Activated CD4-positive, CD25-positive, alpha-beta regulatory T cell treated with anti-CD3 and anti-CD28 coated beads, Interleukin-2, amount 50 U/mL, for 16 hours (primary cell): ENCODE measurements around the gene SLC25A30.
"Not testable (repeated sequence)": the region's sequence is repeated elsewhere in the genome, so short reads cannot be mapped to it uniquely, and the experiment has no call there.

Experiments
- DNase-seq: peaks from one replicate; pipeline ENCODE4 v3.0.0-alpha.2; 2020; ENCODE audit warnings: low read depth, low spot score

The SLC25A30 gene

GRCh38 chr13:45391926-45392325 is 26.2 kb downstream of the SLC25A30 start:
- no peak for DNase-seq

- not testable (repeated sequence) for DNase-seq
Observed at GRCh38 chr13:45391128-45391527, 27.0 kb downstream of the SLC25A30 start.

GRCh38 chr13:45390348-45390747 is 27.8 kb downstream of the SLC25A30 start:
- DNase-seq: not testable (repeated sequence)

- no peak for DNase-seq
Observed at GRCh38 chr13:45388664-45389063, 29.5 kb downstream of the SLC25A30 start.

GRCh38 chr13:45386892-45387575 is 31.1 kb downstream of the SLC25A30 start:
- not testable (repeated sequence) for DNase-seq

- DNase-seq: no peak
Observed at GRCh38 chr13:45385907-45386553, 32.1 kb downstream of the SLC25A30 start.

- no peak for DNase-seq
Observed at GRCh38 chr13:45385320-45385719, 32.9 kb downstream of the SLC25A30 start.

- no peak for DNase-seq
Observed at GRCh38 chr13:45384474-45385174, 33.5 kb downstream of the SLC25A30 start.

- not testable (repeated sequence) for DNase-seq
Observed at GRCh38 chr13:45382739-45383138, 35.4 kb downstream of the SLC25A30 start.

- no peak for DNase-seq
Observed at GRCh38 chr13:45381196-45381595, 37.0 kb downstream of the SLC25A30 start.

GRCh38 chr13:45380708-45381107 is 37.5 kb downstream of the SLC25A30 start:
- not testable (repeated sequence) for DNase-seq

GRCh38 chr13:45379516-45379915 is 38.7 kb downstream of the SLC25A30 start:
- DNase-seq: not testable (repeated sequence)

GRCh38 chr13:45378786-45379185 is 39.4 kb downstream of the SLC25A30 start:
- not testable (repeated sequence) for DNase-seq

GRCh38 chr13:45377314-45377713 is 40.9 kb downstream of the SLC25A30 start:
- not testable (repeated sequence) for DNase-seq

- not testable (repeated sequence) for DNase-seq
Observed at GRCh38 chr13:45376651-45377050, 41.5 kb downstream of the SLC25A30 start.

- no peak for DNase-seq
Observed at GRCh38 chr13:45374917-45375316, 43.3 kb downstream of the SLC25A30 start.

GRCh38 chr13:45373162-45373547 is 45.0 kb downstream of the SLC25A30 start:
- DNase-seq: no peak

- no peak for DNase-seq
Observed at GRCh38 chr13:45372189-45373161, 45.7 kb downstream of the SLC25A30 start.

GRCh38 chr13:45370922-45371406 is 47.2 kb downstream of the SLC25A30 start:
- no peak for DNase-seq

GRCh38 chr13:45369116-45369515 is 49.1 kb downstream of the SLC25A30 start:
- no peak for DNase-seq

- DNase-seq: no peak
Observed at GRCh38 chr13:45368571-45368970, 49.6 kb downstream of the SLC25A30 start.
